HG03575 (cell line): Measurements from ENCODE around the gene THAP11.
"Not testable (repeated sequence)": the region's sequence is repeated elsewhere in the genome, so short reads cannot be mapped to it uniquely, and the experiment has no call there.

Source experiments
- ATAC-seq: cut with Tn5 transposase; IDR thresholded peaks from one replicate; pipeline ENCODE4 v1.9.1; 2021; ENCODE audit not compliant: unreplicated experiment, insufficient number of reproducible peaks, low FRiP score; ENCODE audit errors: extremely low read depth

The THAP11 gene

DNA sequence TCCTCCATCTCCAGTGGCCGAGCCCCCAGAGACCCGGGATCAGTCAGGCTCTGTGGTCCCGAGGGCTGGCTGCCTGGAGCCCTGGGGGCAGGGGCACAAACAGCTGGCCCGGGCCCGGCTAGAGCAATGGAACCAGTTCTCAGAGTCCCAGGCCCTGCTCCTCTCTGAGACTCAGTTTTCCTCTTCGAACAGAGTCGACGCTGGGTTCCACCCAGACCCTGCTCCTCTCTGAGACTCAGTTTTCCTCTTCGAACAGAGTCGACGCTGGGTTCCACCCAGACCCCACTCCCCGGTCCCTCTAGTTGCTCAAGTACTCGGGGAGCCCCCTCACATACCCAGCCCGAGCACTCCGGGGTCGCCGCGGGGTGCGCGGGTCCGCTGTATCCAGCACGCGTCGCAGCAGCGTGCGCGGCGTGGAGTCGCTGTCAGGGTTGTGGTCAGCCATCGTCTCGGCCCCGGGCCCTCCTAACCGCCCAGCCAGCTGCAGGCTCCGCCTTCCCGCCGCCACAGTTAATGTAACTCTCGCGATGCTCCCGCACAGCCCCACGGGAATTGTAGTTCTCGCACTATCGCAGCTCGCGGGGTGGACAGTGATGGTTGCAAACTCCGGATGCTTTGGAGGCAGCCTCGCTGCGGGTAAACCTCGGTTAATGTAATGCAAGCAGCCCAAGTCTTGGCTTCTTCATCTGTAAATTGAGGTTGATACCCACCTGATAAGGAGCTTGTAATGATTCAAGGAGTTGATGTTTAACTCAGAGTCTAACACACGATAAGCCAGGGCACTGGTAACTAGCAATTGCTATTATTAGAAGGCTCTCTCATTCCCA lies 8.5 kb upstream of the THAP11 start:
- ATAC-seq, result peak; percentile 85

- ATAC-seq, result no peak
Measured at GRCh38 chr16:67834242-67834614, 7.9 kb upstream of the THAP11 start.

DNA sequence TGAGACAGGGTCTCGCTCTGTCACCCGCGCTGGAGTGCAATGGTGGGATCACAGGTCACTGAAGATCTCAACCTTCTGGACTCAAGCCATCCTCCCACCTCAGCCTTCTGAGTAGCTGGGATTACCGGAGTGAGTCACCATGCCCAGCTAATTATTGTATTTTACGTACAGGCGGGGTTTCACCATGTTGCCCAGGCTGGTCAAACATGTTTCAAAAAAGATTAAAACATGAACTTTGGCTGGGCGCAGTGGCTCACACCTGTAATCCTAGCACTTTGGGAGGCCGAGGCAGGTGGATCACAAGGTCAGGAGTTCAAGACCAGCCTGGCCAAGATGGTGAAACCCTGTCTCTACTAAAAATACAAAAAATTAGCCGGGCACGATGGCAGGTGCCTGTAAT lies 4.9 kb upstream of the THAP11 start:
- not testable (repeated sequence) for ATAC-seq

DNA sequence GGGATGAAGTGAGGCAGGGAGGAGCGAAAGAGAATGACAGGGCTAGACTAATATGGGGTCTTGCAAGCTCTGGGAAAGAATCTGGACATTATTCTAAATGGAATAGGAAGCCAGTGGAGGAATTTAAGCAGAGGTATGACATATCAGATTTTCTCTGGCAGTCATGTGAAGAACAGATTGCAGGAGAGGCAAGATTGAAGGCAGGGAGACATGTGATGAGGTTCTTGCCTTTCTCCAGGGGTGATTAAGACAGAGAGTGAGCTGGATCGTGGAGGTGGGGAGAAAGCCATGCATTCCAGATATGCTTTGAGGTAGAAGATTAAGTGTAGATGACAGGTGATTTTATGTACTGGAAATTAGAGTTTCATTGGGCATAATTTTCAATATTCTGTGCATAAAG lies 4.3 kb upstream of the THAP11 start:
- no peak for ATAC-seq

GRCh38 chr16:67841198-67841815 lies 813 bp upstream of the THAP11 start:
- no peak for ATAC-seq

- ATAC-seq, result no peak
Measured at GRCh38 chr16:67842509-67843342, 606 bp downstream of the THAP11 start.

GRCh38 chr16:67843343-67843765 lies 1.2 kb downstream of the THAP11 start:
- no peak for ATAC-seq

- no peak for ATAC-seq
Measured at GRCh38 chr16:67844497-67844896, 2.4 kb downstream of the THAP11 start.

GRCh38 chr16:67845291-67846062 lies 3.4 kb downstream of the THAP11 start:
- no peak for ATAC-seq

GRCh38 chr16:67846063-67846319 lies 3.9 kb downstream of the THAP11 start:
- no peak for ATAC-seq

GRCh38 chr16:67846320-67847063 lies 4.4 kb downstream of the THAP11 start, which contains the start of gene NUTF2:
Gene NUTF2, plus strand, starts transcription at chr16:67846933. Its CDS starts 18,198 bp downstream, at chr16:67865131.
- ATAC-seq, result peak; percentile 33

GRCh38 chr16:67847064-67847861 lies 5.1 kb downstream of the THAP11 start, which contains the start of gene CENPT:
Gene CENPT, minus strand, starts transcription at chr16:67847693. Its CDS starts 13,834 bp downstream, at chr16:67833859.
- no peak for ATAC-seq

- ATAC-seq, result no peak
Measured at GRCh38 chr16:67848118-67848517, 6.0 kb downstream of the THAP11 start.

DNA sequence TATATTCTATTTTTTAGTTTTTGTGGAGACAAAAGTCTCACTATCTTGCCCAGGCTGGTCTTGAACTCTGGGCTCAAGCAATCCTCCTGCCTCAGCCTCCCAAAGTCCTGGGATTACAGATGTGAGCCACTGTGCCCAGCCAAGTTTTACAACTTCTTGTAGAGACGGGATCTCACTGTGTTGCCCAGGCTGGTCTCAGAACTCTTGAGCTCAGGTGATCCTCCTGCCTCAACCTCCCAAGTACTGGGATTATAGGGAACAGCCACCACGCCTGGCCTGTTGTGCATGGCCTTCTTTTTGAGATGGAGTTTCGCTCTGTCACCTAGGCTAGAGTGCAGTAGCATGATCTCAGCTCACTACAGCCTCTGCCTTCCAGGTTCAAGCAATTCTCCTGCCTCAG lies 11.6 kb downstream of the THAP11 start:
- ATAC-seq, result no peak

DNA sequence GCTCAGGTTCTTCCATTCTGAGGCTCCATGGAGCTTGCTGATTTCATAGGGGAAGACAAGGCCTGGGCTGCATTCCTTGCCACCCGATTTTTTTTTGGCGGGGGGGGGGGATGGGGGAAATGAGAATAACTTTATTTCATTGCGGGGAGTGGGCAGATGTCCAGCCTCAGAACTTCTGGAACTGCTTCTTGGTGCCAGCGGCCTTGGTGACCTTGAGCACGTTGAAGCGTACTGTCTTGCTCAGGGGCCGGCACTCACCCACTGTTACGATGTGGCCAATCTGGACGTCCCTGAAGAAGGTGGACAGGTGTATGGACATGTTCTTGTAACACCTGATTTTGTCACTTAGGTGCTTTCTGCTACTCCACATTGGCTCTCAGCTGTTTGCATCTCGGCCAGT lies 13.7 kb downstream of the THAP11 start:
- no peak for ATAC-seq

DNA sequence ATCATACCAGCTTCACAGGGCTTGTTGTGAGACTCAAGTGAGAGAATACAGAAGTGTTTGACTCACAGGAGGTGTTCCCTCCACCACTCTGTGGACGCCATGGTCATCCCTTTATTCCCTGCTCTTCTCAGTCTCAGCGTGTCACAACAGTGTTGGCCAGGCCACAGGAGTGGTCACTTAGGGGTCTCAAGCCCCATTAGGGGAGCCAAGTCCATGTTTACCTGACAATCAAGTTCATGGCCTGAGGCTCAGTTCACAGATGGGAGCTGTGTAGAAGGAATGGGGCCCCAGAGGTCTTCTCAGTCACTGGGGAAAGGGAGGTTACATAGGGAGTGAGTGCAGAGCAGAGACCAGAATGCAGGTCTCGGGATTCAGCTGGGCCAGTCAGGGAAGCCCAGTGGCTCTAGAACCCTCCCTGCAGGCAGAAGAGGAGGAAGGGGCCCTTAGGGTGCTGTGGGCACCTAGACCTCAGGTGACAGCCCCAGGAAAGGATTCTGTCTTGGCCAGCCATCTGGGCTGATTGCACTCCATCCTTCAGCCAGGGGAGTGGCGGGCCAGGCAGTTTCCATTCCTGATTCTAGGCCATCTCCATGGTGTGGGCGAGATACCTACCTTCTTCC lies 14.9 kb downstream of the THAP11 start:
- ATAC-seq, result no peak

DNA sequence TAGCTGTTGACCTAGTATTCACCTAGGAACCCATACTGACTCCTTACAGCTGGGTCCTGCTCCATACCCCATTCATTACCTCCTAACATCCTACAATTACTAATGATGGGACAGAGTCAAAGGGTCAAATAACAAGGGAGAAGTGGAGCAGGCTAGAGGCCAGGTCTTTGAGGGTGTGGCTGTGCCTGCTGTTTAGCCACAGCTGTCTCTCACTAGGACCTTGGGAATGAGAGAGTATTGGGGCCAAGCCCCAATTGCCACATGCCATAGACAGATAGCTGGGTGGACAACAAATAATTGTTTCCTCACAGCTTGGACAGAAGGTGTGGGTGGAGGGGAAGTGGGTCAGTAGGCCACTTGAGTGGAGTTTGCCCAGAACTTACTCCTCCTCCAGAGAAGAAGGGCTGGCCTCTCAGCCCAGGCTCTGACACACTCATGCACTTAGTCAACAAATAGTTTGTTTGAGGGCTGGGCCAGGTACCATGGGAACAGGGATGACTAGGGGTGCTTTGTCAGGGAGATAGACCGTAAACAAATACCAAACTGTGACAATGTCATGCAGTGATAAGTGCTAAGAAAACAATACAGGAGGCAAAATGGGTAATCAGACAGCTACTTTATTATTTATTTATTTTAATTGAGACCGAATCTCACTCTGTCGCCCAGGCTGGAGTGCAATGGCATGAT lies 15.6 kb downstream of the THAP11 start:
- no peak for ATAC-seq
